NCI-H2171 (cell line): ENCODE data around the gene SATB2.

Source experiments
- DNase-seq: peaks from one replicate; lab custom pipeline; 2025; lab: John Stamatoyannopoulos, UW

The SATB2 gene

GRCh38 chr2:199457147-199458008 lies at the start of gene SATB2:
Gene SATB2, minus strand, starts transcription at chr2:199457939. Its CDS starts 1,902 bp downstream, at chr2:199456037.
- DNase-seq = peak; percentile 22

- no peak for DNase-seq
These were observed 48.1 kb upstream of the SATB2 start for GRCh38 chr2:199505755-199506403.

- no peak for DNase-seq
These were observed 45.4 kb upstream of the SATB2 start for GRCh38 chr2:199503148-199503547.

GRCh38 chr2:199499005-199499404 lies 41.3 kb upstream of the SATB2 start:
- no peak for DNase-seq

- no peak for DNase-seq
These were observed 37.4 kb upstream of the SATB2 start for GRCh38 chr2:199495147-199495546.

- peak; percentile 44 for DNase-seq
These were observed 32.3 kb upstream of the SATB2 start for GRCh38 chr2:199490049-199490448.

GRCh38 chr2:199488772-199489400 lies 31.1 kb upstream of the SATB2 start:
- no peak for DNase-seq

- DNase-seq = peak; percentile 14
These were observed 28.1 kb upstream of the SATB2 start for GRCh38 chr2:199485732-199486335.

- DNase-seq = no peak
These were observed 27.2 kb upstream of the SATB2 start for GRCh38 chr2:199484927-199485326.

- no peak for DNase-seq
These were observed 23.2 kb upstream of the SATB2 start for GRCh38 chr2:199480966-199481365.

- no peak for DNase-seq
These were observed 19.6 kb upstream of the SATB2 start for GRCh38 chr2:199477277-199477834.

- DNase-seq = peak; percentile 64
These were observed 13.8 kb upstream of the SATB2 start for GRCh38 chr2:199471443-199472057.

GRCh38 chr2:199470672-199471442 lies 13.1 kb upstream of the SATB2 start:
- no peak for DNase-seq

- DNase-seq = no peak
These were observed 12.6 kb upstream of the SATB2 start for GRCh38 chr2:199470361-199470671.

- DNase-seq = no peak
These were observed 12.0 kb upstream of the SATB2 start for GRCh38 chr2:199469514-199470360.

GRCh38 chr2:199468561-199469513 lies 11.1 kb upstream of the SATB2 start:
- no peak for DNase-seq

- no peak for DNase-seq
These were observed 9.5 kb upstream of the SATB2 start for GRCh38 chr2:199467066-199467822.

- DNase-seq = no peak
These were observed 8.9 kb upstream of the SATB2 start for GRCh38 chr2:199466692-199467065.
